ENCODE results near the gene ADAM12.

The ADAM12 gene

DNA sequence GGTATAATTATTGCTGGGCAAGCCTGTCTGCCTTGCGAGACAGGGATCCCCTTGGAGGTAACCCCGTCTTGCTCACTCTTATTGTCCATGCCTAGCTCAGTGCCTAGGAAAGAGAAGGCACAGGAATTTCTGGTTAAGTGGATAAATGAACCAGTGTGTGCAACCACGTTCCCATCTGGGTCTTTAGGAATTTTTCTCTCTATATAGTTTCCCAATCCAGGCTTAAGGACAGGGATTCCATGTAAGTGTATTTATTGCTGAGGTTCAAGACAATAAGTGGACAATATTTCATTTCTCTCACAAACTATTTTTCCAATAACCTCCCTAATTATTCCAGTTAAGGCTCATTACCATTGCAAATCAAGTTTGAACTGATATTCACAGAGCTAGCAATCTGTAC, 8.9 kb upstream of the ADAM12 start:
- ChIA-PET POLR2A (no interaction called here), CTCF (no interaction called here)
- TF ChIP-seq, protein P1, sequence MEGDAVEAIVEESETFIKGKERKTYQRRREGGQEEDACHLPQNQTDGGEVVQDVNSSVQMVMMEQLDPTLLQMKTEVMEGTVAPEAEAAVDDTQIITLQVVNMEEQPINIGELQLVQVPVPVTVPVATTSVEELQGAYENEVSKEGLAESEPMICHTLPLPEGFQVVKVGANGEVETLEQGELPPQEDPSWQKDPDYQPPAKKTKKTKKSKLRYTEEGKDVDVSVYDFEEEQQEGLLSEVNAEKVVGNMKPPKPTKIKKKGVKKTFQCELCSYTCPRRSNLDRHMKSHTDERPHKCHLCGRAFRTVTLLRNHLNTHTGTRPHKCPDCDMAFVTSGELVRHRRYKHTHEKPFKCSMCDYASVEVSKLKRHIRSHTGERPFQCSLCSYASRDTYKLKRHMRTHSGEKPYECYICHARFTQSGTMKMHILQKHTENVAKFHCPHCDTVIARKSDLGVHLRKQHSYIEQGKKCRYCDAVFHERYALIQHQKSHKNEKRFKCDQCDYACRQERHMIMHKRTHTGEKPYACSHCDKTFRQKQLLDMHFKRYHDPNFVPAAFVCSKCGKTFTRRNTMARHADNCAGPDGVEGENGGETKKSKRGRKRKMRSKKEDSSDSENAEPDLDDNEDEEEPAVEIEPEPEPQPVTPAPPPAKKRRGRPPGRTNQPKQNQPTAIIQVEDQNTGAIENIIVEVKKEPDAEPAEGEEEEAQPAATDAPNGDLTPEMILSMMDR (IDR thresholded peaks at IDR 0.05; ENCODE audit: control extremely low read depth, extremely low read depth, low read depth, missing control alignments), result no peak
- no peak for DNase-seq (ENCODE audit: extremely low spot score)

DNA sequence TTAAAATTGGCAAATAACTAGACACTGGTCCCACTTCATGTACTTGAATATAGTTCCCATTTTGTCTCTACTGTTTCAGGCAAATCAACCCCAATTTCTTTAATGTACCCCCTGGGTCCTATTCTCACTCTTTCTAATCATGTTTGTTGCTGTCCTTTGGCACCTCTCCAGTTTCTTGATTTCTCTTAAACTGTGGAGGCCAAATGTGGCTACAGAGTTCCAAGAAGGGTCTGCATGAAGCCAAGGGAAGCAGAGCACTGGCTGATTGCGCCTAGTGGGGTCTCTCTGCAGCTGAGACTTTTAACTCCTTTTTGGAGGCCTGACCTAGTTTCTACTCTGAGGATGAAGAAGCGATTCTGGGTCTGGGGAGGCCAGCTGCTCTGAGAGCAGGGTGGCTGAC, 6.7 kb upstream of the ADAM12 start:
- ChIA-PET POLR2A (no interaction called here), CTCF (no interaction called here)
- DNase-seq (ENCODE audit: extremely low spot score), result no peak
- TF ChIP-seq, protein P1 (IDR thresholded peaks at IDR 0.05; ENCODE audit: control extremely low read depth, extremely low read depth, low read depth, missing control alignments), result no peak

DNA sequence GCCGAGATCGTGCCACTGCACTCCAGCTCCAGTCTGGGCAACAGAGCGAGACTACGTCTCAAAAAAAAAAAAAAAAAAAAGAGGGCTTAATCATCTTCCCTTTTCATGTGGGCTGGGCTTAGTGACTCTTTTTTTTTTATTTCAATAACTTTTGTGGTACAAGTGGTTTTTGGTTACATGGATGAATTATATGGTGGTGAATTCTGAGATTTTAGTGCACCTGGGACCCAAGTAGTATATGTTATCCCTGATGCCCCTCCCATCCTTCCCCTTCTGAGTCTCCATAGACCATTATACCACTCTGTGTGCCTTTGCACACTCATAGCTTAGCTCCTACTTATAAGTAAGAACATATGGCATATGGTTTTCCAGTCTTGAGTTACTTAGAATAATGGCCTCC, 4.8 kb upstream of the ADAM12 start:
- ChIA-PET CTCF (no interaction called here), POLR2A (no interaction called here)
- DNase-seq (ENCODE audit: extremely low spot score), result no peak
- TF ChIP-seq, protein P1 (IDR thresholded peaks at IDR 0.05; ENCODE audit: control extremely low read depth, extremely low read depth, low read depth, missing control alignments), result no peak

DNA sequence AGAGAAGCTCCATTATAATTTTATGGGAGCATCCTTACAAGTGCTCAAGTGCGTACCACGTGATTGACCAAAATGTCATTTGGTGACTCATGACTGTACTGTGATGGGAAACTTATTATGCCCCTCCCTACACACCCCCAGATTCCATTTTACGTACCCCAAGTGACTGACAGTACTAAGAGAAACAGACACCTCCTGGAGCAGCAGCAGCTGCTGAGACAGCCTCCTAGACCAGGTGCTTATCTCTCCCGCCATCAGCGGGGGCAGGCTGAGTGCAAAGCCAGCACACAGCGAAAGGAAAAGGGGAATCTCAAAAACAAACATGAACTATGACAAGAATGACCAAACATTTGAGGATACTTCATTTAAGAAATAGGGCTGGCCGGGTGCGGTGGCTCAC, 4.2 kb upstream of the ADAM12 start:
- TF ChIP-seq, protein P1 (IDR thresholded peaks at IDR 0.05; ENCODE audit: control extremely low read depth, extremely low read depth, low read depth, missing control alignments), result no peak
- DNase-seq (ENCODE audit: extremely low spot score), result no peak
- CTCF ChIA-PET, result no interaction called here
- POLR2A ChIA-PET, result no interaction called here

DNA sequence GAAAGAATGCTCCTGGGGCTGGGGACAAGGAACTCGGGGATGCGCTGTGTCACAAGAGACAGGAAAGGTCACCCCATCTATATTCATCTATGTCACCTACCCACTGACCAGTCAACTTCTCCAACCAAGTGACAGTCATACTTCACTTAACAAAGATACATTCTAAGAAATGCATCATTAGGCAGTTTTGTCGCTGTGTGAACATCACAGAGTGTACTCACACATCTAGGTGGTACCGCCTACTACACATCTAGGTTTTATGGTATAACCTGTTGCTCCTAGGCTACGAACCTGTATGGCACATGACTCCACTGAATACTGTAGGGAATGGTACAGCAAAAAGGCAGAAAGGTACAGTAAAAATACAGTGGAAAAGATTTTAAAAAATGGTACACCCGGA, 3.8 kb upstream of the ADAM12 start:
- ChIA-PET POLR2A (no interaction called here), CTCF (no interaction called here)
- no peak for DNase-seq (ENCODE audit: extremely low spot score)
- TF ChIP-seq, protein P1 (IDR thresholded peaks at IDR 0.05; ENCODE audit: control extremely low read depth, extremely low read depth, low read depth, missing control alignments), result no peak

DNA sequence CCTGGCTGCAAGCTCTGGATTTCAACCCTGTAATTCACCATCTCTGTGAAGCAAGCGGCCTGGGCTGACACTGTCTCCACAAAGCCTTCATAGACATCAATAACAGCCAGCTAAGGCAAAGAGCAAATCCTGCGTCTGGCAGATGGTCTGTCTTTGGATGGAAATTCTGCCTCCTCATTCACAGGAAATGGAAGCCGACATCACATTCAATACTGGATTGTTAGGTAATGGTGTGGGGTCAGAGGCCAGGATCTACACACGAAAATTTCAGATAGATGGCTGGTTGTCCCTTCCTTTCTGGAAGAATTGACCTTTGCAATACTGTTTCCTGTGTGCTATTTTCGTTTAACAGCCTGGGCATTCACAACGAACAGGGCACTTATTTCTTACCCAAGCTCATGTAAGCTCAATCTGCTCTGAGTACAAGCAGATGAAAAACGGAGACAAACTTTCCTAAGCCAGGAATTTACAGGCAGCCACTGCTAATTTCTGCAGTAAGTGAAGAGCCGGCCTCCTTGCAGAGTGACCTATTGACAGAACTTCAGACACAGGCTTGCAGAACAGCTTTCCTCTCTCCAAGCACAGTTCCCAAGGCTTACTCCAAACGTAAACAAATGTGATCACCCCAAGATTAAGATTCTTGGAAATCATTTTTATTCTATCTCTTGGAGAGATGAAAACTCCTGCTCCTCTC, 3.1 kb upstream of the ADAM12 start:
- ChIA-PET POLR2A (no interaction called here), CTCF (no interaction called here)
- no peak for DNase-seq (ENCODE audit: extremely low spot score)
- TF ChIP-seq, protein P1 (IDR thresholded peaks at IDR 0.05; ENCODE audit: control extremely low read depth, extremely low read depth, low read depth, missing control alignments), result no peak

DNA sequence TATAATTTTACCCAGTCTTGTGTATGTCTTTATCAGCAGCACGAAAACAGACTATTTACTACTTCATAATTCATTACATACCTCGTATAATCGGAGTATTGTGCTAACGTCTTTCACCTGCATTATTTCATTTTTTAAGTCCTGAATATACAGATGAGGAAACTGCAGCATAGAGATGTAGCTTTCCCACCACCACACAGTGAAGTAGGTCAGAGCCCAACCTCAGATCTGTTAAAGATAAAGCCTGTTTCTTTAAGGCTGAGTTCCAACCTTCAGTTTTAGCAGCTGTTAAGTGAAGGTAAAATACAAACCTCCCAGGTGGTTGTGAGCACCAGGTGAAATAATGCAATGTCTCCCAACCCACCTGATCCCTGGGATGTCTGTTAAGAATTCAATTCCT, 2.0 kb upstream of the ADAM12 start:
- no peak for DNase-seq (ENCODE audit: extremely low spot score)
- POLR2A ChIA-PET, result no interaction called here
- TF ChIP-seq, protein P1 (IDR thresholded peaks at IDR 0.05; ENCODE audit: control extremely low read depth, extremely low read depth, low read depth, missing control alignments), result no peak
- CTCF ChIA-PET, result no interaction called here
